Central memory CD4-positive, alpha-beta T cell (primary cell): ENCODE data around the gene YARS1.

Experiments used
- DNase-seq: peaks from one replicate; pipeline ENCODE4 v3.0.0; 2022

YARS1 gene

DNA sequence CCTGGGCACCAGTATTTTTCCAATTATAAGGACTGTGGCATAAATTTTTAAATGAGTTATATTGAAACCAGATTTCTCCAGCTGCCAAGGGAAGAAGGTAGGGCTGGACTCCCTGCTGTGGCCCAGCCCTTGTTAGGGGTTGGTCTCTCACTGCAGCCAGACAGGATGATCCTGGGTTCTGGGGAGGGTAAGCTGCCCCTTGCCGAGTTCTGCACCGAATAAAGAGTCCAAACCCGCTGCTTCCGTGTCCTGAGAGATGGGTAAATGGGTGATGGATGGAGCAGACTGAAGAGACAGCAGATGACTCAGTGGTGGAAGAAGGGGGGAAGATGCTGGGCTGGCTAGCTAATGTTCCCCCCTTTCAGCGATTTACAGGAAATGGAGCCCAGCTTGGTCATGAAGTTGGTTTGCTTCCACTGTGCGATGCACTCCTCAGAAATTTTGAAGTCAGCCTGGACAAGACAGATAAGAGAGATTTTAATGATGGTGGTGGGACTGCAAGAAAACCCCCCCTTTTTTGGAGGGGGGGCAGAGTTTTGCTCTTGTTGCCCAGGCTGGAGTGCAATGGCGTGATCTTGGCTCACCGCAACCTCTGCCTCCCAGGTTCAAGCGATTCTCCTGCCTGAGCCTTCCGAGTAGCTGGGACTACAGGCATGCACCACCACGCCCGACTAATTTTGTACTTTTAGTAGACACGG, 41.4 kb downstream of the YARS1 start:
- DNase-seq, result no peak

DNA sequence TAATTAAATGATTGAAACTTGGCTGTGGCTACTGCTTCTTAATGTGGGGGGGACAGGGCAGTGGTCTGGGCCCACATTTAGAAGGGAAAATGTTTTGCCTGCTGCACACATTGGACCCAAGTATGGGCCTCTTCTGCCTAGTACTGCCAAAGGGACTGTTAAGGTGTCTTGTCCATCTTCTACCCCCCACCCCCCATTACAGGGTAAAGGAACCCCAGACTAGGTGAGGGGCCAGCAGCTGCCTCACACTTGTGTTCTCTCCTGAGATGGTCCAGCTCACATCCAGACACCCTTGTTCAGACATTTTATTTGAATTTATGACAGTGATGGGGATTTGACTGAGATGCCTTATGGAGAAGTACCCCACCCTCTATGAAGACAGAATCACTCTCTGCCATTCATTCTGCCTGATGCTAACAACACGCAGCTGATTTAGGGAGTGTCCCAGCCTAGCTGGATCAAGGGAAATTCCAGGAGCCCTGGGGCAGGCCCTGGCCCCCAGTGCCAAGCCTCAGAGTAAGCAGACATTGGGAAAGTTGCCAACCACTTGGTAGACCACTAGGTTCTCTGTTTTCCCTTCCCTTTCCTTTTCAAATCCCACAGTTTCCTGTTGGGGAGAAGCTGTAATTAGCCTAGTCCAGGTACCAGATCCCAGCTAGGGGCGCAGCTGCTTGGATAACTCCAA, 42.1 kb downstream of the YARS1 start:
- no peak for DNase-seq

- DNase-seq, result no peak
Measured at GRCh38 chr1:32774464-32774808, 42.7 kb downstream of the YARS1 start.

GRCh38 chr1:32773764-32774463, 43.2 kb downstream of the YARS1 start:
- DNase-seq, result no peak

DNA sequence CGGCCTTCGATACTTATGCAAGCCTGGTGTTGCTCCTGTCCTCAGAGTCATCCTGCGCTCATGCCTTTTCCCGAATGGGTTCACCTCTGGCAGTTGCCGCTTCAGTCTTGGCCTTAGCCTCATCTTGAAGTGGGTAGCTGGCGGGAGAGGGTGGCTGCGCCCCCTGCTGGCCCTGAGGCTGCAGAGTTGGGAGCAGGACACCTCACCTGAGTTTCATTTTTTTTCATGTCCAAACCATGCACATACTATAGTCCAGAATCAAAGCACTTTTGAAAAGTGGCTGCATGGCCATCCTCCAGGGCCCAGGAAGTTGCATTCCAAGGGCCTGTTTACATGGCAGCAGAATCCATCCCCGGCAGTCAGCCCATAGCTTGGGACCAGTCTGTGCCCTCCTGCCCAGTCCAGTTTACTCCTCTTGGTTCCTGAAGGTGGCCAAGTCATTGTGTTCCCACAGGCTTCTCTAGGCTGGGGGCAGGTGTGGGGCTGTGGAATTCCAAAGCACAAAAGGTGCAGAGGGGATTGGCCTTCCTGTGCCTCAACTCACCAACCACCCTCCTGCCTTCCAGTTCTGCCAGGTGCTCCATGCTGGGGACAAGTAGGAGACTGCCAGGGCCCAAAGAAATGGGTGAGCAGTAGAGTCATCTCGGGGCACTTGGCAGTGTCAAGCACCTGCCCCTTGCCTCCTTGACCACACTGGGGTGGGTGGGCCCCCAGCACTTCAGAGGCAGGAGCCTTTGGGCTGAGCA, 44.0 kb downstream of the YARS1 start:
- peak; percentile 64 for DNase-seq

GRCh38 chr1:32772281-32773017, 44.7 kb downstream of the YARS1 start:
- DNase-seq, result no peak

GRCh38 chr1:32771561-32772280, 45.4 kb downstream of the YARS1 start:
- no peak for DNase-seq

GRCh38 chr1:32770741-32771548, 46.2 kb downstream of the YARS1 start:
- no peak for DNase-seq

- DNase-seq, result no peak
Measured at GRCh38 chr1:32770221-32770731, 46.9 kb downstream of the YARS1 start.

- DNase-seq, result no peak
Measured at GRCh38 chr1:32769524-32770220, 47.5 kb downstream of the YARS1 start.

GRCh38 chr1:32768110-32768850, 48.9 kb downstream of the YARS1 start:
- no peak for DNase-seq

GRCh38 chr1:32767641-32768040, 49.5 kb downstream of the YARS1 start:
- DNase-seq, result no peak

DNA sequence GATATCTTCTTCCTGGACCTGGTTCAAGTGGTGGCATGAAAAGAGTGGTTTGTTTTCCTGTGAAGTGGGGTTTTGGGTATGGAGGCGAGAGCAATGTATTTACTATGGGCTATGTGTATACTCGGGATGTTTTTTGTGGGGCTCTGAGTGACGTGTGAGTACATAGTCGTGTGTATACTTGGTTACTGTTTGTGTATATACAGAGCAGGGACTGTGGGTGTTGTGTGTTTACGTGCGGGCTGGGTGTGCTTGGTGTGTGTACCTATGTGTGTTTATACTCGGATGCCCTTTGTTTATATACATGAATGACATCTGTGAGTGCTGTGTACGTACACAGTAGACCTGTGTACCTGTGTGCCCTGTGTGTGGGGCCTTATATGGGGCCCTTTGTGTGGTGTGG, 50.0 kb downstream of the YARS1 start:
- DNase-seq, result no peak

DNA sequence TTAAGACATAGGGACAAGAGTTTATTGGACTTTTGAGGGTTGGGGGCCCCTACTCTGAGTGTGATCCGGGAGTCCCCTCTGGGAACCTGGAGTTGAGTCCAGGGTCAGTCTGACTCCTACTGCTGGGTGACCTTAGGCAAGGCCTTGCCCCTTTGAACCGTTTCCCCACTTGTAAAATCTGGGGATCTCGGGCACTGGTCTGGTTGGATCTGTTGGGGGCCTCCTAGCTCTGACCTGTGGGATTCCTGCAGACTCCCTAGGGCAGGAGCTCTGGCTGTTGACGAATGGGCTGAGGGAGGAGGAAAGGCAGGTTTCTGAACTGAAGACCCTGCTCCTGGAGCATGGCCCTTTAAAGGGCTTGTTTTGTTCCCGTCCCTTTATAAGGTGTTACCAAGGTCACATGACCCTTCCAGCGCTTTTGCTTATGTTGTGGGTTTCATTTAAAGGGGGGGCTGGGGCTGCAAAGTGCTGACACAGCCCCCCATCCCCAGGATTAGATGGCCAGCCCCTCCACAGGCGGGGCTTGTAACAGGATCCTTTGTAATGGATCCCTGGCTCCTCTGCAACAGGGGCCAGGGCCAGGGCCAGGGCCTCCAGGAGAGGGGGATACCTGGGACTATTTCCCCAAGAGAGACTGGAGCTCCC, 50.7 kb downstream of the YARS1 start:
- DNase-seq, result no peak

GRCh38 chr1:32765570-32766327, 51.4 kb downstream of the YARS1 start:
- DNase-seq, result no peak

DNA sequence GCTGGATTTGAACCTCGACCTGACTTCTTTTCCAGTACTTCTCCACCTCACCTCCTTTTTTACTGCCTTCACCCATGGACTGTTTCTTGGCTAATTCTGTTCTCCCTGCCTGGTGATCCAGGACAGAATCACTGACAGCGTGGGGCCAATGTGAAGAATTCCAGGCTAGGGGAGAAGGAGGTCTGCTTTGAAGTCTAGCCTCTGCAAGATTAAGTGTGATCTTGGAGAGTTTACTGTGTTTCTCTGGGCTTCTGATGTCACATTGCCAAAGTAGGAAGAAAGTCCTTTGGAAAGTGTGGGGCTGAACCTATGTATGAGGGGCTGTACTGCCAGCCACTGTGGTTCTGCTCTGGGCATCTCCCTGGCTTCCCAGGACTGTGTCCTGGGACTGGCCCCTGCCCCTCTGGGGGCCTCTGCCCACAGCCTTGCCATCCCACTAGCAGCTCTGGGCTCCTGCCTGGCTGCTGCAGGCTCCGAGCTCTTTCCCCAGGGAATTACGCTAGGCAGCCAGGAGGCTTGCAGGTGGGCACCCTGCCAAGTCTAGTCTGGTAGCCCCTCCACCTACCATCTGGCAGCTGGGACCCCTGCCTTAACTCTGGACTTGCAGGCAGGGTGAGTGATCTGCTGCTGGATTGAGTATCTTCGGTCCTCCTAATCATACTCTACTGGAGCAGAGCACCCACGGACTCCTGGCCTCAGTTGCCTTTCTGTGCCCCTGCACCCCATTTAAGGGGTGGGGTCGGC, 52.2 kb downstream of the YARS1 start:
- no peak for DNase-seq

DNA sequence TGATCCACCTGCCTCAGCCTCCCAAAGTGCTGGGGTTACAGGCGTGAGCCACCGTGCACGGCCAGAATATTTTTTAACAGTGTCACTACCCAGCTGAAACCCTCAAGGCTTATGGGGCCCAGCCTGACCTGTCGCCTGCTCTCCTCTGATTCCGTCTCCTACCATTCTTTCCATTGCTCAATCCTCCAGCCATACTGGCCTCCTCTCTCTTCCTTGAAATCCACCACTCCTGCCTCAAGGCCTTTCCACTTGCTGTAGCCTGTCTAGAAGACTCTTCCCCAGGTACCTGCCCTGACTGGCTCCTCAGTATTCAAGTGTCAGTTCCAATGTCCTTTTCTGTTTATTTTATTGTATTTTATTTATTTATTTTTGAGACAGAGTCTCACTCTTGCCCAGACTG, 53.9 kb downstream of the YARS1 start:
- DNase-seq, result no peak
